Activated CD8-positive, alpha-beta memory T cell treated with anti-CD3 and anti-CD28 coated beads for 4 hours (primary cell): ENCODE results near the gene ABCA3.

Source experiments
- DNase-seq, 2 donors: peaks; one replicate each; pipeline ENCODE4 v3.0.0-alpha.2; 2020; ENCODE audit warnings: low read depth in 2 of 2

Gene ABCA3

DNA sequence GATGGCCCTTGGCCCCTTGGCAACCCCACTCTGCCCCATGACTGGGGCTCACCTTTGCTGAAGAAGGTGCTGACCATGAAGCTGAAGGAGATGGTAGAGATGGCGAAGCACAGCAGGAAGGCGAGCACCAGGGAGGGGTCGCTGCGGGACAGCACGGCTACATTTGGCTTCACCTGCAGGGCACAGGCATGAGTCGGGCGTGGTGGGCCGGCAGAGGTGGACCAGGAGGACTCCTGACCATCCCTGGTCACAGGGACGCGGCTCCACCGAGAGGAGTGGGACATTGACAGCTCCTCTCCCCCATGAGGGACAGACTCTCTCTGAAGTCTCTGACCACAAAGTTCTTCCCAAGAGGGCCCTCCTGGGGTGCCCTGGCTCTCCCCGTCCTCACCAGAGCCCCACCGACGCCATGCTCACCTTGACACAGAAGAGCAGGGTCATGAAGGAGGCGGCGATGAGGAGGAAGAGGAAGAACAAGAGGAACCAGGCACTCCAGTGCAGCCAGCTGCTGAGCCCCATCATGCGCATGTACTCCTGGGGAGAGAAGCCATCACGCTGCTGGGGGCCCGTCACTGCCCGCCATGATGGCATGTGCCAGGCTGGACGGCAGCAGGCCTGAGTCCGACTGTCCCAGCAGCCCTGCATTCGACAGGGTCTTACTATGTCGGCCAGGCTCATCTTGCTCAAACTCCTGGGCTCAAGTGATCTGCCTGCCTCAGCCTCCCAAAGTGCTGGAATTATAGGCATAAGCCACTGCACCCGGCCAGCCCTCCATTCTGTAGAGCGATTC lies 23.1 kb downstream of the ABCA3 start:
- no peak for DNase-seq

DNA sequence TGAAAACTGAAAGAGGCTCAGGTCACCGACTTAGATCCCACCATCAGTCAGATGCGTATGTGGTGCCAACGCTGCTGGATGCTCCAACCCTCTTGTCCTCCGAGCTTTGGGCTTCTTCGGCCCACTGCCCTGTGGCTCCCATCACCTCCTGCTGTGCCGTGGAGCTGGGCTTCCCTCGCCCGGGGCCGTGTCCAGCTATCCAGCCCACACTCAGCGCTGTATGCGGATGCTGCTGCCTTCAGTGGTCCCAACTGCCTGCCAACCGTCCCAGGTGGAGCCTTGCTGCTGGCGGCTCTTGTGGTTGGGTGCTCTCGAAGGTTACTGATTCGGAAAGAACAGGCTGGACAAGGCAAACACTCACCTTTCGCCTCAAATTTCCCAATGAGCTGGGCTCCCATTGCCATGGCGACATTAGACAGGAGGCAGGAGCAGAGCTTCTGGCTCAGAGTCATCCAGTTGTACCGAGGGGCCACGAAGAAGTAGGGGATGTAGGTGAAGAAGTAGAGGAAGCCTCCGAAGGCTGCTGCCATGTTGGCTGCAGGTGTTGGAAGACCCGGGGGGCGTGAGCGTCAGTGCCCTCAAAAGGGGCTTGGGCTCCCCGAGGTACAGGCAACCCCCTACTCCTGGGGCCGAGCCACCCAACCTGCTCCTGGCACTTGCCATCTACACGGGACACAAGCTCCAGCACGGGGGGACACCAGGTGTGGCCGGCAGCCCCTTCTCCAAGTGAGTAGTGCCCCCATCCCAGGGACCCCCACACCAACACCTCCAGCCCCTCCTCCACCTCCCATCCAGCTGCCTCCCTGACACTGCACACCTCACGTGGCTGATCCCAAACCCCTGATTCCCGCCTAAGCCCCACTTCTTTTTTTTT lies 32.2 kb downstream of the ABCA3 start:
- DNase-seq, result no peak

DNA sequence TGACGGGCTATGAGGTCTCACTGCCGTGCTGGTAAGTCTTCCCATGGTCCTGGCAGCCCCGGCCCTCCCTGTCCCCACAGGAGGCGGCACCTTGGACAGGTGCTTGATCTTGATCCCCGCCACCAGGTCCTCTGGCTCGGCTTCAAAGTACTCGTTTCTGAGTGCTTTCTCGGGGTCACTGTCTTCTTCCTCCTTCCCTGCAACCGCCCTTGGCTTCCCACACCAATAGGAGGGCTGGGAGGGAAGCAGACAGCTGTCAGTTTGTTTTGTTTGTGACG lies 40.7 kb downstream of the ABCA3 start:
- no peak for DNase-seq

DNA sequence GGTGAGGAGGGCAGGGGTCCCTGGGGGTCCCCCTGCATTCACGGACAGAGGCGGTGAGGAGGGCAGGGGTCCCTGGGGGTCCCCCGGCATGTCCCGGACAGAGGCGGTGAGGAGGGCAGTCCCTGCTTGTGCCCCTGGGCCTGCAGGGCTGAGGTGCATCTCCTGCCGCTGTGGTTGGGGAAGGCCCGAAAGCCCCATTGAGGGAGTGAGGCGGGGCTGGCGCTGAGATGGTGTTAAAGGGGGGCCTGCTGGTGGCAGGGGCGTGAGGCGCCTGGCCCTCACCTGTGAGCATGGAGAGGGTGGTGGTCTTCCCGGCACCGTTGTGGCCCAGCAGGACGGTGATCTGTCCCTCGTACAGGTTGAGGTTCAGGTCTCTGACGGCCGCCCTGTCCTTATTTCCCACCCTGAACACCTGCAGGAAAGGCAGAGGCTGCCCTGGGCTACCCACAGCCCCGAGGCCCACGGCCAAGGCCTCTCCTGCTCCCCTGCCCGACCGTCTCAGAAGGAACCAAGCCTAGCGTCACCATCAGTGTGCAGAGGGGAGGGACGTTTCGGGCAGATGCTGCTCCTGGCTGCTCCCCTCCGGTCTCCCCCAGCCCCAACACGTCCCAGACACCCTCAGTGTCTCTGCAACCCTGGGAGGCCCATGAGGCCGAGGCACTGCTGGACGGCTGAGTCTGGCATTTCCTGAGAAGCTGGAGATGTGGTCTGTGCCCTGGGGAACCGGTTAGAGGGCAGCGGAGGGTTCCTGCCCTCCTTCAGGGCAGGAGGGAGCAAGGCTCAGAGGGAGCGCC lies 41.2 kb downstream of the ABCA3 start:
- no peak for DNase-seq

DNA sequence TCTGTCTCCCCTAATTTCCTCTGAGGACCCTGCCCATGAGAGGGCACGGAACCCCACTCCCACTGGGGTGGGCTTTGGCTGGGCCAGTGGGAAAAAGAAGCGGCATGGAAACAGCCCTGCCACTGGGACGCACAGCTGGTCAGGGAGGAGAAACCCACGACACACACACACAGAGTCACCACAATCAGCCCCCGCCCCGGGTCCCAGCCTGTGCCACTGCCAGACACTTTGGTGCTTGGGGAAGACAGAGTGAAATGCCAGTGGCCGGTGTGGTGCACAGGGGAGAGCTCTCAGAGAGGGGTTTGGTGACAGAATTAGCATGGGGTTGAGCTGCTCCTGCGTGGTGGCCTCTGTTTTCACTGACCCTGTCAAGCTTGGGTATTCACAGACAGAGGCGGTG lies 41.9 kb downstream of the ABCA3 start:
- DNase-seq, result no peak

DNA sequence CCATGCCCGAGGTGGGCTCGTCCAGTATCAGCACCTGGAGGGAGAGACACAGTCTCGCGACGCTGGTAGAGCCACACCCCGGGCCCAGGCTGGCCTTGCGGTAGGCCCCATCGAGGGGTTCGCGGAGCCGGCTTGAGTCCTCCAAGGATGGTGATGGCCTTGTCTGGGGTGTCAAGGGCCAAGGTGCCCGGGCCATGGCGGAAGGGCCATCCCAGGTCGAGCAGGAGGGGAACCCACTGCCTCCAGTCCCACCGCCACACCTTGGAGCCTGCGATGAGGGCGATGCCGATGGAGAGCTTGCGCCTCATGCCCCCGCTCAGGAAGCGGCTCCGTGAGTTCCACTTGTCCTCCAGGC lies 43.0 kb downstream of the ABCA3 start:
- DNase-seq, result no peak

DNA sequence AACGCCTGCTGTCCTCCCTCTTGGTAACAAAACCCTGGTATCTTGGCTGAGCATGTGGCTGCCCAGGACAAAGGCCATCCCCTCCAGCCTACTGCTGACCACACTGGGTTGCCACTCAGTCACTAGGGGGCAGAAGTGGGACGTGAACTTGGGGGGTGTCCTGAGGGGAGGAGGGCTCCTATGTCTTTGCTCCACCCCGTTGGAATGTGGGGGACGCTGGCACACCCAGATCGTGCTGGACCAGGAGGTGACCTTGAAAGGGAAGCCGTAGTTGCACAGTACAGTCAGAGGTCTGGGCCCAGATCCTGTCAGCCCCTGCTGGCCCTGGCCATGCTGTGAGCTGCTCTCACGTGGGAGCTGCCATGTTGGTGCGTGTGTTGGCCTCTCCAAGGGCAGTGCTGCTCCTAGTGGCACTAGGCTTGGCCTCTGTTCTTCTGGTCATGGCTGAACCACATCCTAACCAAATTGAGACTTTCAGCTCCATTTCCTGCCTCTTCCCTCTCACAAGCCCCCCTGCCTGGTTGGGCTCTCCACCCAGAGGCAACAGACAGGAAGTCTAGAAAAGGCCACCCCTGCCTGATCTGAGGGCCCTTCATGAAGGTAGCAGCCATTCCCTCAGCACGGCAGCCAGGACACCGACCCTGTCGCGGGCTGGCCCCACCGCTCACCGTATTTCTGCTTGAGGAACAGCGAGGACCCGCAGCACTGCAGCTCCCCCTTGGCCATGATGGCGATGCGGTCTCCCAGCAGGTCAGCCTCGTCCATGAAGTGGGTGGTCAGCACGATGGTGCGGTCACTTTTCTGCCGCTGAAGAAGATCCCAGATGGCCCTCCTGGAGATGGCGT lies 43.6 kb downstream of the ABCA3 start:
- DNase-seq, result no peak

DNA sequence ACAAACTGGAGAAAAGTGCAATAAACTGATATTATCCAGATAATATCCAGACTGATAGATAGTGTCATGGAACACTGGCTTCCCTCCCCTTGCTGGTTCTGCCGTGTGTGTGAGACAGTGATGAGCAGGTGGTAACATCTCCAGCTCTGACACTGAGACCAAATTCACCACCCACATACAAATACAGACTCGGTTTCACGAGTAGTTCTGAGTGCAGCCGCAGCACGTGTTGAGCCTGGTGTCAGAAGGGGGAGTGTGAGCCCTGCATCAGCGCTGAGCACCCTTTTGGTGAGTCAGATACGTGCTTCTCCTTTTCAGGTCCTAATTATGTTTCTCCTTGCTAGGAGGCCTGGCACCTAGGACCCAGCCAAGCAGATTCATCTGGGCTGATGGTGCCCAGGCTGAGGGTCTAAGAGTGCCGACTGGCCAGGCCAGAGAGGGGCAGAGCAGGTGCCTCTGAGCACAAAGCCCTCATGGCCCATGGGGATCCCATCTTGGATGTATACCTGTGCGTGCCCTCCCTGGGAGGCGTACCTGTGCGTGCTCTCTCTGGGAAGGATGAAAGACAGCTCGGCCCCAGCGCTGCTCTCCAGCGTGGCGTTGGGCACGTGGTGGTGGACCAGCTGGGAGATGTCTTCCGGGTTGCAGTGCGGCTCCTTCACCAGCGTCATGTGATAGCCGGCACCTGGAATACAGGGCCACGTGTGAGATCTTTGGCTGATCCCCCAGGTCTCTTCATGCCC lies 45.3 kb downstream of the ABCA3 start:
- no peak for DNase-seq

DNA sequence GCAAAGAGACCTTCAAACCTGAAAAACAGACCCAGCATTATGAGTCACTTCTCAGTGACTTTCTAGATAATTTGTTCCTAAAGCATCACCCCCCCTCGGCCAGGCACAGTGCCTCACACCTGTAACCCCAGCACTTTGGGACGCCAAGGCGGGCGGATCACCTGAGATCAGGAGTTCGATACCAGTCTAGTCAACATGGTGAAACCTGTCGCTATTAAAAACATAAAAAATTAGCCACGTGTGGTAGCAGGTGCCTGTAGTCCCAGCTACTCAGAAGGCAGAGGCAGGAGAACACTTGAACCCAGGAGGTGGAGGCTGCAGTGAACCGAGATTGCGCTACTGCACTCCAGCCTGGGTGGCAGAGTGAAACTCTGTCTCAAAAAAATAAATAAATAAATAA lies 48.3 kb downstream of the ABCA3 start:
- DNase-seq, result no peak

DNA sequence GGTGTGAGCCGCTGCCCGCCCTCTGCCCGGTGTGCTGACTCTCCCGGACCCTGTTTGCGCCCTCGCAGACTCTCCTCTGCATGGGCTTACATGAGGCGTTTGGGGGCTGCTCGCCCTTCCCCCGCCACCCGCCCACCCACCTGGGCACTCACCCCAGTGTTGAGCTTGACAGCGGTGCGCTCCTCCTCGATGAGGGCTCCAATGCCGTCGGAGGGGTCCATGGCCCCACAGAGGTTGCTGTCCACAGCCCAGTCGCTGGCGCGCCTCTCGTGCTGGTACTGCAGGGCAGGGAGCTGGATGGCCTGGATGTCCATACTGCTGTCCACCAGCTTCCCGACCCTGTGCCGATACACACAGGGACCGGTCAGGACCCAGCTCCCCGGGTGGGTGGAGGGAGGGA lies 51.2 kb downstream of the ABCA3 start:
- no peak for DNase-seq

DNA sequence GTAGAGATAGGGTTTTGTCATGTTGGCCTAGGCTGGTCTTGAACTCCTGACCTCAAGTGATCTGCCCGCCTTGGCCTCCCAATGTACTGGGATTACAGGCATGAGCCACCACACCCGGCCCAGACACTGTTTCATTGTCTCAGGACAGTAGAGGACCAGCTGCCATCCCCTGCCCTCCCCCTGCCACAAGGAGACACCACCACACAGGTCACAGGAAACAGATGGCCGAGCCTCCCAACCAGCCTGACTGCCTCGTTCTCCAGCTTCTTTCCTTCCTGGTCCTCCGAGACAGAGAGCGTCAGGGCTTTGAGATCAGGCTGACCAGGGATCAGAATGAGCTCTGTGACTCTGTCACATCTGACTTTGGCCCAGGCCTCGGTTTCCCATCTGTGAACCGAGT lies 51.8 kb downstream of the ABCA3 start:
- no peak for DNase-seq

DNA sequence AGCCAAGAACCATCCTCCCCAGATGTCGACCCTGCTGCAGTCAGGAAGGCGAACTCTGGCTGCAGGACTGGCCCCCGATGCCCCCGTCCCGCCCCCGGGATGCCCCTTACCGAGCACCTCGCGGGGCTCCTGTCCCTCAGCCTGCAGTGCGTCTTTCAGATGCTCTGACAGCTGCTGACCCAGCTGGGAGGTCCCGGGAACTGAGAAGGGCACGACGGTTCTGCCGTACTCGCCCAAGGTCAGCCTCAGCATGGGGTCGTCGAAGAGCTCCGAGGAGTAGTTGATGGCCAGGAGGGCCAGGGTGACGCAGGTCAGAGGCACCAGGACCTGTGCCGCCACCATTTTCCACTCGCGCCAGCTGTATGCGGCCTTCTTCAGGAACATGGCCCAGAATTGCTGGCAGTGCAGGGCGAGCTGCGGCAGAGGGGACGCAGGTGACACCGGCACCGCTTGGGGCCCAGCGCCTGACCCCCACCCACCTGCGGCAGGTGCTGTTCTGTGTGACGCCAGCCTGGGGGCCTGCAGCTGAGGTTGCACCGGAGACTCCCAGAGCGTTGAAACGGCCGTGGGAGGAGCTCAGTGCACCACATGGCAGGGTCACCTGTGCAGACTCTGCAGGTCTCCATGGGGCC lies 52.5 kb downstream of the ABCA3 start:
- DNase-seq, result no peak

DNA sequence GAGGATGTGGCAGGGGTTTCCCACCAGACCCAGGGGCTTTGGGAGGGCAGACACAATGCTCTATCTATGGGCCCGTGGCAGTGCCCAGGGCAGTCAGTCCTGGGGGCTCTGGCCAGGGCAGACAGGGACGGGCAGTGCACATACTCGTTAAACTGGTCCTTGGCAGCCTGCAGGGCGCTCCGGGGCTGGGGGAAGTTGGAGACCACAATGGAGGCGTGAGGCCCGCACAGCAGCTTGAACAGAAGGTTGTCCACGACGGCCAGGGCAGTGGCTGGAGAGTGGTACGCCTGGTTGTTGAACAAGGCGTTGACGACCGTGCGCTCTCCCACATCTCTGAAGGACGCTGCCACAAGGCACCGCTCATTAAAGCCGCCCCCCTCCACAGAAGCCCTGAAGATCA lies 54.0 kb downstream of the ABCA3 start:
- DNase-seq, result no peak

DNA sequence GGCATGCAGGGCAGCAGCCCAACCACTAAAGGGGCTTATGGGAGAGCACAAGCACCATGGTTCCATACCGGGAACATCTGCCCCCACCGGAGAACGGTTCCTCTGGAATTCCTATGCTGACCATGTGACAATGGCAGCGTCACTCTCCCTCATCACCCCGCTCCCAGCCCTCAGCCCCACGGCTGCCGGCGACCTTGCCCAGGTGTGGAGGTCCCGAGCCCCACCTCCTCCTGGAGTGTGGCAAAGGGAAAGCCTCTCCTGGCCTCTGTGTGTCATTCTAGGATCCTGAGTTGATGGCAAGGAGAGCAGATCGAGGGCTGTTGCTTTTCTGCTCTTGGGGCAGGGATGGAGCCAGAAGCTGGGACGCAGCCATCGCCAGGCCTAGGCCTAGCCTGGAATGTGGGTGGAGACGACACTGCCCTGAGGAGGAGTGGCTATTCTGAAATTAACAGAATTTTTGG lies 54.8 kb downstream of the ABCA3 start:
- DNase-seq, result no peak

DNA sequence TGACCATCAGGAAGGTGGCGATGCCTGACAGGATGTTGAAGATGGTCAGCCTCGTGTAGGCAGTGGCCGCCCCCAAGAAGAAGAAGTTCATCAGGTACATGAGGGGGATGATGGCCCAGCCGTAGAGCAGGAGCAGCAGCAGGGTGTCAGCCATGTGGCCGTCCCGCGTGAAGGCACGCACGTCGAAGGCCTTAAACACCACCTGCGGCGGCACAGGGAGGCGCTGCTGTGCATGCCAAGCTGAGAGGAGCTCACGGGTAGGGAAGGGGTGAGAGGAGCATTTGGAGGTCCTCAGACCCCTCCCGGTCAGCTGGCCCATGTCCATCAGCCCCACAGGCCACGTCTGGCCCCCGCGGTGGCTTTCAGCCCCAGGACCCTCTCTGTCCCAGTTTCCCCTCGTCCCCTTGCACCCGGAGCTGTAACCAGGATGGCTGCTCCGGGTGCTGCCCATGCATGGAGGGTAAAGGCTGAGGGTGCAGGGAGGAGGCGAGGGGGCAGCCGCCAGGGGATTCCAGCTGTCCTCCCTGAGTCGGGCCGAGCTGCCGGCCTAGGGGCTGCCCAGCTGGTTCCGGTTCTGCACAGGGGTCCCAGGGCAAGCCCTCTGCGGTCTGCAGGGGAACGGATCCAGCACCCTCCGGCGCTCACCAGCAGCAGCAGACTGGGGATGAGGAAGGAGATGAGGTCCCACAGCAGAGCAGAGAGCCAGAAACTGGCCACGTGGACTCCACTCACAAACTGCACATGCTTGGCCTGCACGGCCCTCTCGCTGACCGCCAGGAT lies 55.5 kb downstream of the ABCA3 start:
- no peak for DNase-seq

DNA sequence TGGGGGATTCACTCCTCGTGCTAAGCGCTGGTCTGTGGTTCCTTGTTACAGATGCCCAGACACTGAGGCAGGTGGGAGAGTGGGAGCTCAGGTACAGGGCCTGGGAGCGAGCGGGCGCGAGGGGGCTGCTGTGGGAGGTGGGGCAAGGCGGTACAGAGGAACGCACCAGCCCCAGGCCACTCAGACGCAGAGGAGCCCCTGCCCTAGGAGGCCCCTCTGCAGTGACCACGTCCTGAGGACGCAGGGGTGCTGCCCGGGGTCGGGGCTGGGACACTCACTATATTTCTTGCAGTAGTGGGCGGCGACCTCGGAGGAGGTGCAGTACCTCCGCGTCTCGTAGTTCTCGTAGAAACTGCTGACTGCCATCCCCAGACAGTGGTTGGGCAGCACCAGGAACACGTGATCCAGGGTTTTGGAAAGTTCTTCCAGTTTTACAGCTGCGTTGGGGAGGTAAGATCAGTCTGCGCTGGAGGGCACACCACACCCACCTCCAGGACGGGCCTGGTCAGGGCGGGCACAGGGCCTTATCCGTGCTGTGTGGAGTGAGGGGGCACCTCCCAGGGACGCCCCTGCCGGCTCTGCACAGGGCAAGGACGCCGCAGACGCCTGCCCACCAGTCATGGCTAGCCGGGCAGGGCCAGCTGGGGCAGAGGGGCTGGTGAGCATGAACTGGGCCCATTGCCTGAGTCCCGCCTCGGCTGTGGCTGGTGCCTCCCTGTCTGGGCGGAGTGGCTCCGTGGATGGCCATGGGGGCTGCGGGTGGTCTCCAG lies 56.3 kb downstream of the ABCA3 start:
- no peak for DNase-seq

DNA sequence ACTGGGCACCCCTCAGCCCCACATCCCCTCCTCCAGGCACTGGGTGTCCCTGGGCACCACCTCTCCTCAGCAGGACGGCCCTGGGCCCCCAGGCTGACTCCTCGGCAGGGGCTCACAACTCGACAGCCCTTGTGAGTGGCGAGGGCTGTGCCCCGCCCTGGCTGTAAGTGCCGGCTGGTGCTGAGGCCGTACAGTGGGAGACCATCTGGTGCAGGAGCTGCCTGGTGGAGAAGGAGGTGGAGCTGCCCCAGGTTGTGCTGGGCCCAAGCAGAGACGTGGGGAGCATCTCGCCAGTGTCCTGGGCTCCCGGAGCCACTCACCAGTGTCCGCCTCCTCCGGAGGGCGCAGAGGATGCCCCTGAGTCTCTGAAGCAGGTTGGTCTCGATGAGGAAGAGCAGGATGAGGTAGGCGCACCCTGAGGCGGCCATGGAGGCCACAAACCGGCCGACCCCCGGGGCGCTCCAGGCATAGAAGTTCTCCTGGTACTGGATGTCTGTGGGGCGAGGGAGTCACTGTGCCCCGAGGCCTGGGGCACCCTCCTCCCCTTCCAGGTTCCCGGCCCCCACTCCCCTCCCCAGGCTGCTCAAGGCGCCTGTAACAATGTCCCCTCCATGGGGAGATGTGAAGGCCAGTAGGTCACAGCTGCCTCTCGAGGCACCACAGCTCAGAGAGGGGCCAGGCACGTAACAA lies 57.5 kb downstream of the ABCA3 start:
- no peak for DNase-seq

DNA sequence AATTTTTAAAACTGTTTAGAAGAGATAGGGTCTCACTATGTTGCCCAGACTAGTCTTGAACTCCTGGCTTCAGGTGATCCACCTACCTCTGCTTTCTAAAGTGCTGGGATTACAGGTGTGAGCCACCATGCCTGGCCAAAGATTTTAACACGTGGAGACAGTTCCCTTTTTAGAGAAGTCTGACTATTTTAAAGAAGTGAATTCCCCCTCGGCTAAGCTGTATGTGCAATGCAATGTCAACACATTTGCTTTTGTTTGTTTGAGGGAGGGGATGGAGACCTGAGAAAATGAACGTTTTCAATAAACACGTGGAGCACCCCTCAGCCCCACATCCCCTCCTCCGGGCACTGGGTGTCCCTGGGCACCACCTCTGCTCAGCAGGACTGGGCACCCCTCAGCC lies 58.3 kb downstream of the ABCA3 start:
- no peak for DNase-seq
